ENCODE data around the gene KLF6.
A peak's percentile ranks its signal among the peaks of the same experiment; 100 is the strongest.

The KLF6 gene

DNA sequence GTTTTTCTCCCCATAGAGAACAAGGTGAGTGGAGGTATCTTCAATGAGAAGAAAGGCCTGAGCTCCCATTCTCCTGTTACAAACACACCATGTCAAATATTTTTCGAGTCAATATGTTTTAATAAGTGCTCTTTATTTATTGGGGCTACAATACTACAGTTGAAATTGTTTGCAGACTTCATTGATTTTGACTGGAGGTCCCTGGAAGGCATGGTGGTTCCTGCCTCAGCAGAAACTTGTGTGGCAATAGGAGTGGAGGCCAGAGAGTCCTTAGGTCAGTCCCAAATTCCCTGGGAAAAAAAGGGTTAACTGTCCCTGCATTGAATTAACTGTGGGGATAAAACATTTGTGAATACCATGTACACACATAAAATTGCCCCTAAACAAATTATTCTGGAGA is 22.7 kb downstream of the KLF6 start:
- Mint-ChIP-seq H3K27ac (peak overlapping the region in 1 of 3 experiments; percentile 32), H3K4me1 (no peaks in the 10 kb centered on the region), H3K36me3 (ENCODE audit: low read depth) (no peaks in the 10 kb centered on the region), H3K27me3 (ENCODE audit: low read depth) (peaks cover 32% of the 10 kb centered on the region), H3K4me3 (no peak overlapping the region), H3K9me3 (no peaks in the 10 kb centered on the region)
- TF ChIP-seq, protein P1, sequence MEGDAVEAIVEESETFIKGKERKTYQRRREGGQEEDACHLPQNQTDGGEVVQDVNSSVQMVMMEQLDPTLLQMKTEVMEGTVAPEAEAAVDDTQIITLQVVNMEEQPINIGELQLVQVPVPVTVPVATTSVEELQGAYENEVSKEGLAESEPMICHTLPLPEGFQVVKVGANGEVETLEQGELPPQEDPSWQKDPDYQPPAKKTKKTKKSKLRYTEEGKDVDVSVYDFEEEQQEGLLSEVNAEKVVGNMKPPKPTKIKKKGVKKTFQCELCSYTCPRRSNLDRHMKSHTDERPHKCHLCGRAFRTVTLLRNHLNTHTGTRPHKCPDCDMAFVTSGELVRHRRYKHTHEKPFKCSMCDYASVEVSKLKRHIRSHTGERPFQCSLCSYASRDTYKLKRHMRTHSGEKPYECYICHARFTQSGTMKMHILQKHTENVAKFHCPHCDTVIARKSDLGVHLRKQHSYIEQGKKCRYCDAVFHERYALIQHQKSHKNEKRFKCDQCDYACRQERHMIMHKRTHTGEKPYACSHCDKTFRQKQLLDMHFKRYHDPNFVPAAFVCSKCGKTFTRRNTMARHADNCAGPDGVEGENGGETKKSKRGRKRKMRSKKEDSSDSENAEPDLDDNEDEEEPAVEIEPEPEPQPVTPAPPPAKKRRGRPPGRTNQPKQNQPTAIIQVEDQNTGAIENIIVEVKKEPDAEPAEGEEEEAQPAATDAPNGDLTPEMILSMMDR (IDR thresholded peaks at IDR 0.05; ENCODE audit: unreplicated experiment in 3 of 3): no peak

GRCh38 chr10:3761904-3762303 is 23.1 kb downstream of the KLF6 start:
- no peaks in the 10 kb centered on the region for H3K4me1 Mint-ChIP-seq
- TF ChIP-seq, protein P1 (IDR thresholded peaks at IDR 0.05; ENCODE audit: unreplicated experiment in 3 of 3): no peak
- no peak overlapping the region for H3K4me3 Mint-ChIP-seq
- peaks cover 33% of the 10 kb centered on the region for H3K27me3 Mint-ChIP-seq (ENCODE audit: low read depth)
- H3K9me3 Mint-ChIP-seq: no peaks in the 10 kb centered on the region
- H3K27ac Mint-ChIP-seq: peak overlapping the region in 1 of 3 experiments; percentile 32
- no peaks in the 10 kb centered on the region for H3K36me3 Mint-ChIP-seq (ENCODE audit: low read depth)

DNA sequence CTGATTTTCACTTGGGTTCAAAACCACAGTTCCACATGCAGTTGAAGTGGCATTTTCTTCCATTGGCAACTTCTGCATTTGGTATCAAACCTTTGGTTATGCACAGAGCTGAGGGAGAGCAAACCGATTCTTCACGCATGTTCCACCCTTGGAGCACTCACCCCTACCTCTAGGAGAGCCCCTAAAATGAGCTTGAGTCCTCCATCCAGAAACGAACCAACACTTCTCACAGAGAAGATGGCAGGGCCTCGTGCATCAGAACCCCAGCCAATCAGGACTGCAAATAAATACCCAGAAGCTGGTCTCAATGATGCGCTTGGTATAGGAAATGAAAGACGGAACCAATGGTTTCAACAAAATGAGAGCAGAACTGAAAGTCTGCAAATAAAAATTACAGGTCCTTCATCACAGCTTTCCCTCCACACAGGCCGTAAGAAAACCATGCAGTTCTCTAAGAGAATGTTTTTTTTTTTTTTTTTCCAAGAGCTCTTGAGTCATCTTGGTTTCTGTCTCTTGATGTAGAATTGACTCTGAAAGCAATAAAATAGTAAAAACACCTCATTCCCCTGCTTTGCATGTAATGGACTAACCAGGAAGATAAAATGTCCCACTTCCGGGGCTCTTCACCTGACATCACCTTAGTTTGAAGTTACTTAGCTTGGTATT is 23.9 kb downstream of the KLF6 start:
- H3K27me3 Mint-ChIP-seq (ENCODE audit: low read depth): peaks cover 33% of the 10 kb centered on the region
- peaks cover 5% of the 10 kb centered on the region for H3K4me1 Mint-ChIP-seq
- no peak overlapping the region for H3K4me3 Mint-ChIP-seq
- H3K9me3 Mint-ChIP-seq: no peaks in the 10 kb centered on the region
- no peak overlapping the region for H3K27ac Mint-ChIP-seq
- no peaks in the 10 kb centered on the region for H3K36me3 Mint-ChIP-seq (ENCODE audit: low read depth)
- TF ChIP-seq, protein P1 (IDR thresholded peaks at IDR 0.05; ENCODE audit: unreplicated experiment in 3 of 3): no peak

- no peaks in the 10 kb centered on the region for H3K36me3 Mint-ChIP-seq (ENCODE audit: low read depth)
- H3K27ac Mint-ChIP-seq: no peak overlapping the region
- H3K9me3 Mint-ChIP-seq: no peaks in the 10 kb centered on the region
- H3K4me3 Mint-ChIP-seq: no peak overlapping the region
- peaks cover 14% of the 10 kb centered on the region for H3K4me1 Mint-ChIP-seq
- peaks cover 33% of the 10 kb centered on the region for H3K27me3 Mint-ChIP-seq (ENCODE audit: low read depth)
- TF ChIP-seq, protein P1 (IDR thresholded peaks at IDR 0.05; ENCODE audit: unreplicated experiment in 3 of 3): no peak
These were observed 24.9 kb downstream of the KLF6 start for GRCh38 chr10:3760083-3760482.

- Mint-ChIP-seq H3K4me1 (peaks cover 16% of the 10 kb centered on the region), H3K27me3 (ENCODE audit: low read depth) (peaks cover 33% of the 10 kb centered on the region), H3K36me3 (ENCODE audit: low read depth) (no peaks in the 10 kb centered on the region), H3K4me3 (no peak overlapping the region), H3K27ac (no peak overlapping the region), H3K9me3 (no peaks in the 10 kb centered on the region)
- TF ChIP-seq, protein P1 (IDR thresholded peaks at IDR 0.05; ENCODE audit: unreplicated experiment in 3 of 3): no peak
These were observed 25.6 kb downstream of the KLF6 start for GRCh38 chr10:3759397-3759796.

- Mint-ChIP-seq H3K36me3 (ENCODE audit: low read depth) (no peaks in the 10 kb centered on the region), H3K4me3 (no peak overlapping the region), H3K27me3 (ENCODE audit: low read depth) (peaks cover 36% of the 10 kb centered on the region), H3K9me3 (no peaks in the 10 kb centered on the region), H3K4me1 (peaks cover 16% of the 10 kb centered on the region), H3K27ac (no peak overlapping the region)
- TF ChIP-seq, protein P1 (IDR thresholded peaks at IDR 0.05; ENCODE audit: unreplicated experiment in 3 of 3): no peak
These were observed 26.5 kb downstream of the KLF6 start for GRCh38 chr10:3758491-3758970.
